H1 (cell line): Measurements from ENCODE around the gene NEDD8. TPM values are rescaled to one million over a fixed set of nuclear protein-coding genes. Genes with fewer than 3 reads are reported as not detected.

Experiments used
- CTCF ChIA-PET: fragments of 300-600 bp; sonication (Branson Sonifier 250); formaldehyde crosslinking; loops from one replicate; lab custom pipeline; 2021; ENCODE audit not compliant: partially characterized antibody; lab: Charles Lee
- POLR2A ChIA-PET: fragments of 300-600 bp; sonication (Branson Sonifier 250); formaldehyde crosslinking; loops from one replicate; lab custom pipeline; 2021; ENCODE audit warnings: inconsistent platforms; ENCODE audit not compliant: partially characterized antibody; lab: Charles Lee
- DNase-seq, 2 experiments: peaks; one replicate each; pipeline versions ENCODE4 v3.0.0 to v3.0.0-alpha.2; 2010 to 2022; ENCODE audit warnings: low spot score in 2 of 2, low read depth in 1 of 2, mixed read lengths in 1 of 2
- FAIRE-seq: peaks from 2 replicates; lab custom pipeline; 2011; peaks lifted over from hg19 to GRCh38; lab: Jason Lieb, UNC
- H2AFZ ChIP-seq: 2 replicates; pipeline ENCODE4 v1.8.1; 2012; ENCODE audit warnings: low read length, inconsistent platforms
- H2AK5ac ChIP-seq: 2 replicates; pipeline ENCODE4 v1.6.1; 2013; ENCODE audit warnings: low read depth, low read length
- H2BK120ac ChIP-seq: replicated peaks from 2 replicates; pipeline ENCODE3; 2013; ENCODE audit warnings: low read depth, low read length, inconsistent platforms
- H2BK12ac ChIP-seq: 2 replicates; pipeline ENCODE4 v1.6.1; 2013; ENCODE audit warnings: low read depth, low read length
- H2BK15ac ChIP-seq: 2 replicates; pipeline ENCODE4 v1.6.1; 2013; ENCODE audit warnings: low read length
- H2BK20ac ChIP-seq: 2 replicates; pipeline ENCODE4 v1.6.1; 2013; ENCODE audit warnings: low read length
- H2BK5ac ChIP-seq: 2 replicates; pipeline ENCODE4 v1.6.1; 2013; ENCODE audit warnings: low read depth, low read length
- H3K14ac ChIP-seq: 2 replicates; pipeline ENCODE4 v1.6.1; 2013; ENCODE audit warnings: inconsistent platforms; ENCODE audit not compliant: insufficient read length
- H3K18ac ChIP-seq: 2 replicates; pipeline ENCODE4 v1.6.1; 2013; ENCODE audit warnings: low read length; ENCODE audit errors: extremely low read depth
- H3K23ac ChIP-seq: 2 replicates; pipeline ENCODE4 v1.6.1; 2013; ENCODE audit warnings: inconsistent platforms; ENCODE audit not compliant: insufficient read length
- H3K23me2 ChIP-seq: 2 replicates; pipeline ENCODE4 v1.6.1; 2013; ENCODE audit warnings: low read depth, low read length
- H3K27ac ChIP-seq: 2 replicates; pipeline ENCODE4 v1.6.1; 2011; ENCODE audit warnings: low read depth, low read length, inconsistent platforms
- H3K27me3 ChIP-seq, 4 experiments: replicated peaks in 1 of 4; 1 replicate in 1 of 4; 2 replicates in 3 of 4; pipeline versions ENCODE4 v1.6.1 to v1.8.1; 2011 to 2013; ENCODE audit warnings: low read length in 3 of 4, mild to moderate bottlenecking in 3 of 4, inconsistent platforms in 2 of 4, mixed read lengths in 2 of 4, moderate library complexity in 1 of 4; ENCODE audit not compliant: control insufficient read depth in 3 of 4, insufficient read depth in 3 of 4; ENCODE audit errors: extremely low read depth in 1 of 4
- H3K36me3 ChIP-seq, 4 experiments: 2 replicates each; pipeline versions ENCODE4 v1.6.1 to v1.8.1; 2011 to 2013; ENCODE audit warnings: mild to moderate bottlenecking in 4 of 4, low read length in 3 of 4, moderate library complexity in 2 of 4, control low read depth in 1 of 4, inconsistent platforms in 1 of 4; ENCODE audit not compliant: insufficient read depth in 4 of 4, control insufficient read depth in 2 of 4
- H3K4ac ChIP-seq: replicated peaks from 2 replicates; pipeline ENCODE3; 2013; ENCODE audit warnings: low read length, low read depth, mixed read lengths, inconsistent platforms; ENCODE audit not compliant: insufficient read length
- H3K4me1 ChIP-seq, 4 experiments: replicated peaks in 1 of 4; 1 replicate in 1 of 4; 2 replicates in 3 of 4; pipeline versions ENCODE4 v1.6.1 to v1.8.1; 2011 to 2013; ENCODE audit warnings: low read length in 3 of 4, inconsistent platforms in 2 of 4, mixed read lengths in 1 of 4; ENCODE audit not compliant: insufficient read depth in 4 of 4, control insufficient read depth in 3 of 4
- H3K4me2 ChIP-seq, 2 experiments: 2 replicates each; pipeline versions ENCODE4 v1.6.1 to v1.8.1; 2011 to 2013; ENCODE audit warnings: low read depth in 2 of 2, low read length in 2 of 2, control low read depth in 1 of 2, inconsistent platforms in 1 of 2, mild to moderate bottlenecking in 1 of 2; ENCODE audit not compliant: insufficient read depth in 1 of 2
- H3K4me3 ChIP-seq, 4 experiments: fragments of 200-600, 300-600 bp in 1 of 4; sonication (generic), shearing (Covaris generic), sonication (Bioruptor Twin) in 1 of 4; 2 replicates each; pipeline versions ENCODE4 v1.5.1 to v1.8.1; 2011 to 2016; ENCODE audit warnings: low read length in 4 of 4, low read depth in 3 of 4, control low read depth in 2 of 4, inconsistent platforms in 2 of 4, mild to moderate bottlenecking in 2 of 4, mixed read lengths in 1 of 4, moderate library complexity in 1 of 4; ENCODE audit not compliant: insufficient read depth in 2 of 4; ENCODE audit errors: extremely low read depth in 1 of 4
- H3K56ac ChIP-seq: replicated peaks from 2 replicates; pipeline ENCODE3; 2013; ENCODE audit warnings: low read depth, mild to moderate bottlenecking, mixed read lengths, low read length, inconsistent platforms; ENCODE audit not compliant: insufficient read length
- H3K79me1 ChIP-seq: 2 replicates; pipeline ENCODE4 v1.6.1; 2013; ENCODE audit warnings: low read depth, low read length, control low read depth
- H3K79me2 ChIP-seq, 2 experiments: 2 replicates each; pipeline versions ENCODE4 v1.6.1 to v1.8.1; 2012 to 2013; ENCODE audit warnings: low read length in 2 of 2, mild to moderate bottlenecking in 2 of 2, inconsistent platforms in 1 of 2; ENCODE audit not compliant: insufficient read depth in 2 of 2, control insufficient read depth in 1 of 2
- H3K9ac ChIP-seq, 4 experiments: replicated peaks in 1 of 4; 1 replicate in 1 of 4; 2 replicates in 3 of 4; pipeline versions ENCODE4 v1.6.1 to v1.8.1; 2011 to 2013; ENCODE audit warnings: low read depth in 3 of 4, low read length in 3 of 4, control low read depth in 2 of 4, mild to moderate bottlenecking in 2 of 4, moderate library complexity in 2 of 4, inconsistent platforms in 1 of 4; ENCODE audit errors: extremely low read depth in 1 of 4
- H3K9me3 ChIP-seq, 2 experiments: 2 replicates each; pipeline versions ENCODE4 v1.6.1 to v1.8.1; 2012 to 2013; ENCODE audit warnings: mild to moderate bottlenecking in 2 of 2, moderate library complexity in 2 of 2, control low read depth in 1 of 2, inconsistent platforms in 1 of 2, low read depth in 1 of 2, low read length in 1 of 2, mixed read lengths in 1 of 2; ENCODE audit not compliant: insufficient read depth in 2 of 2
- H4K20me1 ChIP-seq, 2 experiments: replicated peaks in 1 of 2; 2 replicates each; pipeline versions ENCODE3 to v1.8.1; 2011 to 2013; ENCODE audit warnings: inconsistent platforms in 2 of 2, low read length in 2 of 2, mild to moderate bottlenecking in 1 of 2; ENCODE audit not compliant: insufficient read depth in 2 of 2, control insufficient read depth in 1 of 2
- H4K5ac ChIP-seq: 2 replicates; pipeline ENCODE4 v1.6.1; 2013; ENCODE audit warnings: low read length, low read depth, mixed read lengths, inconsistent platforms; ENCODE audit not compliant: insufficient read length
- H4K8ac ChIP-seq: 2 replicates; pipeline ENCODE4 v1.8.0; 2013; ENCODE audit warnings: mild to moderate bottlenecking, moderate library complexity, low read length, inconsistent platforms; ENCODE audit not compliant: insufficient read depth; ENCODE audit errors: extremely low read depth
- H4K91ac ChIP-seq: replicated peaks from 2 replicates; pipeline ENCODE3; 2013; ENCODE audit warnings: low read length, mixed read lengths, inconsistent platforms; ENCODE audit not compliant: insufficient read length
- ASH2L ChIP-seq: fragments of 200-600, 300-600 bp; sonication (generic); IDR thresholded peaks from one replicate; pipeline ENCODE4 v1.7.1; 2017; ENCODE audit warnings: low read length
- BCL11A ChIP-seq, 2 experiments: IDR thresholded peaks; one replicate each; pipeline ENCODE4 v1.6.1; 2011; ENCODE audit warnings: low read depth in 2 of 2, low read length in 2 of 2, mild to moderate bottlenecking in 2 of 2
- CREB1 ChIP-seq: IDR thresholded peaks from 2 replicates; pipeline ENCODE4 v1.6.1; 2012; ENCODE audit warnings: inconsistent platforms
- CTBP2 ChIP-seq: IDR thresholded peaks from 2 replicates; pipeline ENCODE4 v1.7.0; 2011; ENCODE audit warnings: borderline replicate concordance, mild to moderate bottlenecking, moderate library complexity, mixed read lengths, low read length; ENCODE audit not compliant: insufficient read depth, insufficient read length
- E2F6 ChIP-seq: IDR thresholded peaks from 2 replicates; pipeline ENCODE4 v1.6.1; 2012; ENCODE audit warnings: inconsistent platforms
- EGR1 ChIP-seq: IDR thresholded peaks from 2 replicates; pipeline ENCODE4 v1.6.1; 2011; ENCODE audit warnings: low read depth, low read length, borderline replicate concordance
- EZH2 ChIP-seq: fragments of 200-600 bp; sonication (generic); IDR thresholded peaks from 2 replicates; pipeline ENCODE4 v1.7.1; 2012; ENCODE audit warnings: low read depth, mild to moderate bottlenecking, moderate library complexity, low read length, inconsistent platforms; ENCODE audit not compliant: severe bottlenecking
- MAX ChIP-seq: IDR thresholded peaks from 2 replicates; pipeline ENCODE4 v1.6.1; 2012; ENCODE audit warnings: inconsistent platforms
- PHF8 ChIP-seq: fragments of 200-600 bp; sonication (generic); conservative IDR thresholded peaks from 2 replicates; pipeline ENCODE4 v1.7.1; 2012; ENCODE audit warnings: low read depth, mild to moderate bottlenecking, inconsistent platforms, low read length, moderate library complexity
- POLR2AphosphoS5 ChIP-seq: IDR thresholded peaks from 2 replicates; pipeline ENCODE4 v1.6.1; 2011; ENCODE audit warnings: low read depth, low read length
- RXRA ChIP-seq: IDR thresholded peaks from 2 replicates; pipeline ENCODE4 v1.6.1; 2011; ENCODE audit warnings: low read depth, mild to moderate bottlenecking, low read length, moderate library complexity; ENCODE audit not compliant: insufficient read depth
- SAP30 ChIP-seq: fragments of 300-600 bp; sonication (generic); IDR thresholded peaks from 2 replicates; pipeline ENCODE4 v1.7.1; 2012; ENCODE audit warnings: low read length, moderate library complexity, mild to moderate bottlenecking, inconsistent platforms; ENCODE audit not compliant: insufficient read depth, insufficient replicate concordance
- SP4 ChIP-seq: IDR thresholded peaks from 2 replicates; pipeline ENCODE4 v1.6.1; 2012; ENCODE audit warnings: low read length, inconsistent platforms
- WGBS, 2 experiments: shearing (Covaris generic) in 1 of 2; methylation state at CpG; one replicate each; pipeline versions ENCODE4 v1.1.6 to v1.1.7; 2013 to 2015; ENCODE audit warnings: low lambda C conversion rate in 2 of 2, mixed read lengths in 2 of 2, inconsistent platforms in 1 of 2, low coverage in 1 of 2, missing lambda C conversion rate in 1 of 2; ENCODE audit not compliant: insufficient replicate concordance in 2 of 2, insufficient coverage in 1 of 2, insufficient read length in 1 of 2; ENCODE audit errors: extremely low coverage in 1 of 2, missing lambda C conversion rate in 1 of 2; 5-methylcytosine and 5-hydroxymethylcytosine counted together
- polyA plus RNA-seq, 7 experiments: library from polyadenylated mRNA; depleted of rRNA in 3 of 7; stranded (reverse) in 5 of 7; unstranded in 2 of 7; fragments of >200 nt in 5 of 7; fragments of 200-250 nt in 2 of 7; gene quantifications; 1 replicate in 5 of 7; 2 replicates in 1 of 7; 4 replicates in 1 of 7; pipeline versions ENCODE4 v1.2.1 to v1.2.3, GENCODE V29; 2011 to 2013; ENCODE audit warnings: missing spikeins in 2 of 7, mixed read lengths in 2 of 7
- total RNA-seq: library from RNA; stranded (reverse); fragmentation: NEBNext Ultra II Directional; extraction: Animal tissue kit (Norgen Biotek cat#: 25700); gene quantifications from 2 replicates; pipeline ENCODE4 v1.2.1, GENCODE V29; 2021

The NEDD8 gene
- total and polyA plus RNA-seq, 2 of the 8 experiments (the other 6 are each of a cell fraction or from before 2014, with no cell fraction given), result 253 to 317 TPM

DNA sequence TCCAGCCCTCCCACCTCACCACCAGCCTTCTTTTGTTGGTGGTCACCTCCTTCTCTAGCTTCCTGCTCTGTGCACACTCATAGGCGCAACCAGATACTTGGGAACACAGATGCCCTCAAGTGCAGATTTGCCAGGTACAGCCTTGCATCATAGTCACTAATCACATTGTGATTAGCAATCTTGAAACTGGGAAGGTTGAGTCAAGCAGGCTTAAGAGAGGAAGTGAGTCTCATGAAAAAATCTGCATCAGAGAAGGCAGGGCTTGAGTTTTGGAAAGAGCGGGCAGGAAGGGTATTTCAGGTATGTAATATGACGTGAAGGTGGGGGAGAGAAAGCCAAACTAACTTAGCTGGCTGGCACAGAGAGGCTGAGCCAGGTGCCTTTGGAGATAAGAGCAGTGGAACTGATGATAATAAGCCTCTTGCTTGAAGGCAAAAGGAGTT is 42.0 kb upstream of the NEDD8 start:
- H3K4me3 ChIP-seq, result no peak overlapping the region
- no peak overlapping the region for H4K91ac ChIP-seq
- H2BK12ac ChIP-seq, result no peak overlapping the region
- no peaks in the 10 kb centered on the region; a peak in 1 of 7 replicates for H3K27me3 ChIP-seq
- peaks cover 0 to 4% (median 2%) of the 10 kb centered on the region in 4 experiments; a peak in 3 of 7 replicates for H3K4me1 ChIP-seq
- H3K9ac ChIP-seq, result no peak overlapping the region
- H3K18ac ChIP-seq, result no peak overlapping the region
- H4K5ac ChIP-seq, result no peak overlapping the region
- no peak overlapping the region for H2AFZ ChIP-seq
- WGBS, 2 experiments, result 86% methylated on average over 3 of the region's 3 CpGs; no CpG with 5 or more reads in 1 of the 2 experiments
- H3K4me2 ChIP-seq, result no peak overlapping the region
- H2BK120ac ChIP-seq, result no peak overlapping the region
- H3K27ac ChIP-seq, result no peak overlapping the region
- no peak overlapping the region for H3K56ac ChIP-seq
- H3K23me2 ChIP-seq, result peaks cover 4% of the 10 kb centered on the region
- CTCF ChIA-PET, result interaction anchor here (0.8 to 8.6 kb wide), 13 partner anchors 9 to 39 kb away, joined by 3 to 94 read pairs (median 4); partner anchors contain the start of genes DHRS1 and NOP9
- H2BK5ac ChIP-seq, result no peak overlapping the region
- no peaks in the 10 kb centered on the region for H3K36me3 ChIP-seq
- POLR2A ChIA-PET, result interaction anchor here (0.9 to 2.6 kb wide), 5 partner anchors 18 to 29 kb away, joined by 3 to 7 read pairs (median 3); partner anchors contain the start of genes DHRS1 and NOP9
- H3K23ac ChIP-seq, result no peak overlapping the region
- H4K20me1 ChIP-seq, result no peaks in the 10 kb centered on the region
- H2BK15ac ChIP-seq, result no peak overlapping the region
- H3K4ac ChIP-seq, result no peak overlapping the region
- H3K79me2 ChIP-seq, result no peaks in the 10 kb centered on the region
- no peaks in the 10 kb centered on the region for H3K79me1 ChIP-seq
- no peak for DNase-seq
- H2BK20ac ChIP-seq, result no peak overlapping the region
- H3K9me3 ChIP-seq, result no peaks in the 10 kb centered on the region
- H4K8ac ChIP-seq, result no peak overlapping the region
- H3K14ac ChIP-seq, result no peak overlapping the region
- TF ChIP-seq MAX (no peak), CTBP2 (no peak), ASH2L (no peak), E2F6 (no peak), EGR1 (no peak), SAP30 (no peak), CREB1 (no peak), PHF8 (no peak), BCL11A (IDR thresholded peaks at IDR 0.05; ENCODE audit: low read depth in 2 of 2, low read length in 2 of 2) (no peak), POLR2AphosphoS5 (no peak), SP4 (no peak), EZH2 (no peak), RXRA (no peak)
- H2AK5ac ChIP-seq, result no peak overlapping the region
- FAIRE-seq, result no peak
